MM.1S (cell line): ENCODE data around the gene SMURF1.

ENCODE experiments used
- CTCF ChIP-seq: fragments of 300-600 bp; sonication (generic); IDR thresholded peaks from 2 replicates; pipeline ENCODE4 v1.5.1; 2016; ENCODE audit warnings: antibody characterized with exemption, low read length, mixed read lengths
- EZH2 ChIP-seq: fragments of 300-600 bp; sonication (generic); optimal IDR thresholded peaks from 2 replicates; pipeline ENCODE3; 2017; ENCODE audit warnings: low read depth, mild to moderate bottlenecking, antibody characterized with exemption, low read length, mixed read lengths

GRCh38 chr7:99032928-99033327 is 111.0 kb downstream of the SMURF1 start:
- TF ChIP-seq EZH2 (no peak), CTCF (no peak)
